ENCODE measurements around the gene ISL2. TPM values are rescaled to one million over a fixed set of nuclear protein-coding genes. Genes with fewer than 3 reads are reported as not detected.
A peak's percentile ranks its signal among the peaks of the same experiment; 100 is the strongest.

Gene ISL2
- total and polyA plus RNA-seq, 2 of the 13 experiments (the other 11 are each of a cell fraction or from before 2014, with no cell fraction given), result 4.3 to 5.1 TPM

GRCh38 chr15:76333720-76334437 lies 2.7 kb upstream of the ISL2 start (continued):
- TF ChIP-seq NFATC3 (CRISPR knock-in tag; IDR thresholded peaks at IDR 0.05), result no peak
- no peak for TF ChIP-seq AKNA (CRISPR knock-in tag; IDR thresholded peaks at IDR 0.05; ENCODE audit: borderline replicate concordance)
- no peak for TF ChIP-seq ZNF235 (CRISPR knock-in tag; IDR thresholded peaks at IDR 0.05; ENCODE audit: borderline replicate concordance)
- TF ChIP-seq HMG20A (CRISPR knock-in tag; IDR thresholded peaks at IDR 0.05; ENCODE audit: borderline replicate concordance), result no peak; the same call in 1 of the 2 replicates
- no peak for TF ChIP-seq SRSF9 (IDR thresholded peaks at IDR 0.05; ENCODE audit: borderline replicate concordance, insufficient read depth, low read depth, low read length, poor library complexity, severe bottlenecking)
- no peak for TF ChIP-seq ZBTB43 (CRISPR knock-in tag; conservative IDR thresholded peaks at IDR 0.05)
- no peak for TF ChIP-seq FOXA1 (IDR thresholded peaks at IDR 0.05)
- peak; percentile 48 for TF ChIP-seq FOXA1 (CRISPR knock-in tag; IDR thresholded peaks at IDR 0.05)
- no peak for TF ChIP-seq POLR2AphosphoS5 (IDR thresholded peaks at IDR 0.05; ENCODE audit: low read depth, low read length)
- peak; percentile 68 for TF ChIP-seq ASH2L (IDR thresholded peaks at IDR 0.05; ENCODE audit: insufficient read length, low read depth, low read length)
- no peak for TF ChIP-seq ZNF550 (CRISPR knock-in tag; IDR thresholded peaks at IDR 0.05; ENCODE audit: borderline replicate concordance)
- TF ChIP-seq ZBED4 (CRISPR knock-in tag; IDR thresholded peaks at IDR 0.05; ENCODE audit: borderline replicate concordance), result peak; percentile 56; the same call in 1 of the 2 replicates
- TF ChIP-seq DNMT3B (CRISPR knock-in tag; conservative IDR thresholded peaks at IDR 0.05), result no peak
- no peak for TF ChIP-seq KDM5A (IDR thresholded peaks at IDR 0.05; ENCODE audit: borderline replicate concordance, low read length)
- TF ChIP-seq RCOR2 (CRISPR knock-in tag; IDR thresholded peaks at IDR 0.05), result peak; percentile 34; the same call in 1 of the 2 replicates
- peak; percentile 65; the same call in 1 of the 2 replicates for TF ChIP-seq PHF21A (CRISPR knock-in tag; IDR thresholded peaks at IDR 0.05)
- peak; percentile 52; the same call in 1 of the 2 replicates for TF ChIP-seq HDAC1 (CRISPR knock-in tag; IDR thresholded peaks at IDR 0.05)
- peak; percentile 53; the same call in 1 of the 2 replicates for TF ChIP-seq SALL1 (CRISPR knock-in tag; IDR thresholded peaks at IDR 0.05)
- peak; percentile 82; the same call in 1 of the 2 replicates for TF ChIP-seq ZNF878 (CRISPR knock-in tag; IDR thresholded peaks at IDR 0.05)
